PFSK-1 (cell line): ENCODE results near the gene ATF6.

Source experiments
- POLR2AphosphoS5 ChIP-seq: IDR thresholded peaks from 2 replicates; pipeline ENCODE4 v1.6.1; 2012; ENCODE audit warnings: low read depth, mild to moderate bottlenecking, control low read depth, low read length, moderate library complexity
- REST ChIP-seq, 2 experiments: IDR thresholded peaks; 2 replicates each; pipeline versions ENCODE4 v1.6.1 to v1.8.0; 2011 to 2012; ENCODE audit warnings: low read depth in 2 of 2, low read length in 2 of 2, control low read depth in 1 of 2, inconsistent platforms in 1 of 2, mild to moderate bottlenecking in 1 of 2, moderate library complexity in 1 of 2; ENCODE audit not compliant: insufficient read depth in 1 of 2
- SIN3A ChIP-seq: IDR thresholded peaks from 2 replicates; pipeline ENCODE4 v1.6.1; 2012; ENCODE audit warnings: mild to moderate bottlenecking, low read length, moderate library complexity, borderline replicate concordance; ENCODE audit not compliant: insufficient read depth
- TAF1 ChIP-seq: IDR thresholded peaks from 2 replicates; pipeline ENCODE4 v1.6.1; 2012; ENCODE audit warnings: low read length, control low read depth, borderline replicate concordance; ENCODE audit not compliant: insufficient read depth

DNA sequence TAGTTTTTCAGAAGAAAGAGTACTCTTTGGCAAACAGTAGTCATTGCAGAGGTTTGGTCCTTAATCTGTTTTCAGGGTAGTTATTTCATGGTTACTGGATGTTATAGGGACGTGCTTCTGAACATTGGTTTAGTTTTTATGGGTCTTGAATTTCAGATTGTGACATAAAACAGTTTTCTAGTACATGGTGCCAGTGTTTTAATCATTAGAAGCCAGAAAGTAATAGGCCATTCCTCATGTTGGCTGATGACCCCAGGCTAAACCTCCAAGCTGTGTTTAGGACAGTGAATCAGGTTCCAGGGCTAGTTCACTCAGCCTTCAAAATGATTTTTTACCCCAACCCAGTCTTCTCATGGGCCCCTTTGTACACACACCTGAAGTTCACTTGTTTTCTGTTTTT lies 184.3 kb downstream of the ATF6 start:
- TF ChIP-seq SIN3A (no peak), POLR2AphosphoS5 (no peak), TAF1 (no peak), REST (IDR thresholded peaks at IDR 0.05; ENCODE audit: insufficient read depth in 1 of 2, low read depth in 2 of 2, low read length in 2 of 2) (no peak)
